GM12878 (cell line): Measurements from ENCODE around the gene N4BP2. TPM values are rescaled to one million over a fixed set of nuclear protein-coding genes. Genes with fewer than 3 reads are reported as not detected.

Experiments used
- ATAC-seq: fragments of 200-7000 bp; cut with Tn5 transposase; 3 replicates; pipeline ENCODE4 v1.9.1; 2020; ENCODE audit warnings: mild to moderate bottlenecking, moderate library complexity
- BruUV-seq: library from RNA; stranded (reverse); fragments of 400-500 nt; replicated peaks from 2 replicates; lab custom pipeline; 2021; lab: Mats Ljungman, UMichigan
- CTCF ChIA-PET: fragments of 300-600 bp; sonication (Branson Sonifier 250); formaldehyde crosslinking; extraction: SDS; loops from one replicate; lab custom pipeline; 2021; ENCODE audit warnings: inconsistent platforms; lab: Yijun Ruan, JAX
- POLR2A ChIA-PET: fragments of 350-600 bp; formaldehyde crosslinking; extraction: SDS; loops from one replicate; lab custom pipeline; 2021; ENCODE audit warnings: inconsistent platforms; lab: Charles Lee
- RAD21 ChIA-PET: fragments of 300-600 bp; sonication (Branson Sonifier 250); formaldehyde crosslinking; loops from one replicate; lab custom pipeline; 2023; ENCODE audit warnings: antibody characterized with exemption; ENCODE audit not compliant: unreplicated experiment; lab: Charles Lee
- SMC1A ChIA-PET: fragments of 300-600 bp; sonication (Branson Sonifier 250); formaldehyde crosslinking; loops from one replicate; lab custom pipeline; 2023; ENCODE audit not compliant: unreplicated experiment, uncharacterized antibody; lab: Charles Lee
- DNase-seq: peaks from one replicate; pipeline ENCODE4 v3.0.0-alpha.2; 2011; ENCODE audit warnings: low read depth, low spot score
- FAIRE-seq: peaks from 3 replicates; lab custom pipeline; 2011; peaks lifted over from hg19 to GRCh38; lab: Jason Lieb, UNC
- H2AFZ ChIP-seq: 2 replicates; pipeline ENCODE4 v1.6.0; 2011; ENCODE audit warnings: low read depth, low read length, control low read depth; ENCODE audit not compliant: control insufficient read depth
- H3K27ac ChIP-seq: 2 replicates; pipeline ENCODE4 v1.5.1; 2011; ENCODE audit warnings: control low read depth; ENCODE audit not compliant: control insufficient read depth, insufficient read depth
- H3K27me3 ChIP-seq, 2 experiments: replicated peaks in 1 of 2; 2 replicates each; pipeline versions ENCODE4 v1.6.0 to v1.6.1; 2011; ENCODE audit warnings: low read length in 1 of 2; ENCODE audit not compliant: control insufficient read depth in 2 of 2, insufficient read depth in 2 of 2
- H3K36me3 ChIP-seq, 2 experiments: 2 replicates each; pipeline ENCODE4 v1.5.1; 2011; ENCODE audit warnings: low read length in 1 of 2; ENCODE audit not compliant: control insufficient read depth in 2 of 2, insufficient read depth in 2 of 2
- H3K4me1 ChIP-seq: 2 replicates; pipeline ENCODE4 v1.6.1; 2011; ENCODE audit warnings: mild to moderate bottlenecking, low read length, moderate library complexity, mixed read lengths; ENCODE audit not compliant: control insufficient read depth, insufficient read depth
- H3K4me2 ChIP-seq: 2 replicates; pipeline ENCODE4 v1.6.0; 2011; ENCODE audit warnings: control low read depth; ENCODE audit not compliant: control insufficient read depth, insufficient read depth
- H3K4me3 ChIP-seq: fragments of 200-600 bp; sonication (generic); 2 replicates; pipeline ENCODE4 v1.5.1; 2016
- H3K79me2 ChIP-seq: 2 replicates; pipeline ENCODE4 v1.6.0; 2011; ENCODE audit warnings: low read length; ENCODE audit not compliant: control insufficient read depth, insufficient read depth
- H3K9ac ChIP-seq: 2 replicates; pipeline ENCODE4 v1.8.0; 2011; ENCODE audit warnings: low read length, control low read depth, mixed read lengths; ENCODE audit not compliant: control insufficient read depth, insufficient read depth
- H3K9me3 ChIP-seq: replicated peaks from 3 replicates; pipeline ENCODE4 v1.5.1; 2011; ENCODE audit warnings: mild to moderate bottlenecking, low read length; ENCODE audit not compliant: control insufficient read depth, insufficient read depth
- H4K20me1 ChIP-seq: 2 replicates; pipeline ENCODE4 v1.6.0; 2011; ENCODE audit not compliant: control insufficient read depth, insufficient read depth
- CHD2 ChIP-seq: IDR thresholded peaks from 2 replicates; pipeline ENCODE4 v1.6.1; 2011; ENCODE audit warnings: low read depth, low read length, improper control_type of control experiment, borderline replicate concordance
- HDAC2 ChIP-seq: fragments of 200-600 bp; sonication (generic); IDR thresholded peaks from 2 replicates; pipeline ENCODE4 v1.6.1; 2017
- IKZF1 ChIP-seq: fragments of 450-650 bp; conservative IDR thresholded peaks from 2 replicates; pipeline ENCODE4 v1.6.1; 2017; ENCODE audit warnings: antibody characterized with exemption, mild to moderate bottlenecking
- NFXL1 ChIP-seq: fragments of 450-650 bp; IDR thresholded peaks from 2 replicates; pipeline ENCODE4 v1.6.1; 2017; ENCODE audit warnings: antibody characterized with exemption, mild to moderate bottlenecking, borderline replicate concordance
- RUNX3 ChIP-seq: IDR thresholded peaks from 2 replicates; pipeline ENCODE4 v1.6.1; 2012; ENCODE audit warnings: low read length, inconsistent platforms
- WGBS: methylation state at CpG from one replicate; pipeline ENCODE4 v1.1.6; 2016; ENCODE audit warnings: low lambda C conversion rate; ENCODE audit not compliant: insufficient replicate concordance, insufficient coverage; ENCODE audit errors: missing lambda C conversion rate; 5-methylcytosine and 5-hydroxymethylcytosine counted together
- in situ Hi-C: fragments of 300-500 bp; cut with MboI; formaldehyde crosslinking; loops from 9 replicates; pipeline ENCODE4 v1.14.3; 2018; ENCODE audit warnings: mixed read lengths
- intact Hi-C: fragments of 100-400 bp; cut with micrococcal nuclease; formaldehyde crosslinking; loops from one replicate; pipeline ENCODE4 v1.14.2; 2022; ENCODE audit not compliant: unreplicated experiment
- polyA plus RNA-seq, 11 experiments: library from polyadenylated mRNA; depleted of rRNA in 4 of 11; unstranded in 6 of 11; stranded (reverse) in 5 of 11; fragments of >200 nt; fragmentation: Nextera tagmentation in 4 of 11; fragmentation: Illumina TruSeq in 1 of 11; extraction: Ambion mirVana in 4 of 11; extraction: Trizol in 1 of 11; gene quantifications; 1 replicate in 1 of 11; 2 replicates in 10 of 11; pipeline versions ENCODE4 v1.2.1 to v1.2.3, GENCODE V29; 2011 to 2016; ENCODE audit warnings: inconsistent platforms in 2 of 11, missing spikeins in 2 of 11, low read depth in 1 of 11
- total RNA-seq, 4 experiments: library from RNA; depleted of rRNA in 3 of 4; stranded (reverse); fragments of >200 nt in 3 of 4; fragmentation: Illumina TruSeq in 1 of 4; extraction: Trizol in 1 of 4; gene quantifications; 2 replicates each; pipeline versions ENCODE4 v1.2.1 to v1.2.3, GENCODE V29; 2013 to 2021
- TF ChIP-seq, protein P1 (sequence below): fragments of 450-650 bp; formaldehyde crosslinking; IDR thresholded peaks from 2 replicates; pipeline ENCODE4 v1.4.0; 2022; ENCODE audit warnings: mild to moderate bottlenecking, moderate library complexity
- TF ChIP-seq, protein P2 (sequence below): fragments of 150-350 bp; IDR thresholded peaks from 2 replicates; pipeline ENCODE4 v1.6.1; 2016; ENCODE audit warnings: low read depth, low read length
- TF ChIP-seq, protein P3 (sequence below): fragments of 450-650 bp; formaldehyde crosslinking; IDR thresholded peaks from 2 replicates; pipeline ENCODE4 v1.5.0; 2022; ENCODE audit warnings: mild to moderate bottlenecking, missing genetic modification characterization

The N4BP2 gene
- total and polyA plus RNA-seq, 10 of the 15 experiments (the other 5 are each of a cell fraction or from before 2014, with no cell fraction given): 2.3 to 18.7 (median 10.0) TPM

DNA sequence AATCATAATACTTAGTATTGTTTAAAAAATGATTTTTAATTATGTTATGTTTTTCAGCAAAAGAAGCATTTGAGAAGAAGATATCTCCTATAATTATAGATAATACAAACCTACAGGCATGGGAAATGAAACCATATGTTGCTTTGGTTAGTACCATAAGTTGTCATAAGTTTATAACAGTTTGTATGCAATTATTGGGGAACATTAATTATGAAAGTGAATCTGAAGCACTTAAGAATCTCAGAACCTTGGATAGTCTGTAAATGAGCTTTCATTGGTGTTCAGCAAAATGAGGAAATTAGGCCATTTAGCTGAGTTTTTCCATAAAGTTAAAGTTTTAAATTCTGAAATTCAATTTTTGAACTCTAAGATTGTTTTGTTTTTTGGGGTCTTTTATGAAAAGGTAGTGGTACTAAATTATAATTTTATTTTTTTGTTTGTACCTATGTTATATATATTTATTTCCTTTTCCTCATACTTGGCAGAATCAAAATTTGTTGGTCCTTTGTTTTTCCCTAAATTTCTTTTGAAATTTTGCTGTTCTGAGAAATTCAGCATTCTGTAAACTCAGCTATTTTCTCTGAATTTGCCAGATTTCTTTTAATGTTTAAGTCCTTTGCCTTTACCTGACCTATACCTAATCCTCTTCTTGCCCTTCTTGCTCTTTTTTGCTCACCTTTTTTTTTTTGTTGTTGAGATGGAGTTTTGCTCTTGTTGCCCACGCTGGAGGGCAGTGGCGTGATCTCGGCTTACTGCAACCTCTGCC lies 55.6 kb downstream of the N4BP2 start (continued):
- TF ChIP-seq, protein P1, sequence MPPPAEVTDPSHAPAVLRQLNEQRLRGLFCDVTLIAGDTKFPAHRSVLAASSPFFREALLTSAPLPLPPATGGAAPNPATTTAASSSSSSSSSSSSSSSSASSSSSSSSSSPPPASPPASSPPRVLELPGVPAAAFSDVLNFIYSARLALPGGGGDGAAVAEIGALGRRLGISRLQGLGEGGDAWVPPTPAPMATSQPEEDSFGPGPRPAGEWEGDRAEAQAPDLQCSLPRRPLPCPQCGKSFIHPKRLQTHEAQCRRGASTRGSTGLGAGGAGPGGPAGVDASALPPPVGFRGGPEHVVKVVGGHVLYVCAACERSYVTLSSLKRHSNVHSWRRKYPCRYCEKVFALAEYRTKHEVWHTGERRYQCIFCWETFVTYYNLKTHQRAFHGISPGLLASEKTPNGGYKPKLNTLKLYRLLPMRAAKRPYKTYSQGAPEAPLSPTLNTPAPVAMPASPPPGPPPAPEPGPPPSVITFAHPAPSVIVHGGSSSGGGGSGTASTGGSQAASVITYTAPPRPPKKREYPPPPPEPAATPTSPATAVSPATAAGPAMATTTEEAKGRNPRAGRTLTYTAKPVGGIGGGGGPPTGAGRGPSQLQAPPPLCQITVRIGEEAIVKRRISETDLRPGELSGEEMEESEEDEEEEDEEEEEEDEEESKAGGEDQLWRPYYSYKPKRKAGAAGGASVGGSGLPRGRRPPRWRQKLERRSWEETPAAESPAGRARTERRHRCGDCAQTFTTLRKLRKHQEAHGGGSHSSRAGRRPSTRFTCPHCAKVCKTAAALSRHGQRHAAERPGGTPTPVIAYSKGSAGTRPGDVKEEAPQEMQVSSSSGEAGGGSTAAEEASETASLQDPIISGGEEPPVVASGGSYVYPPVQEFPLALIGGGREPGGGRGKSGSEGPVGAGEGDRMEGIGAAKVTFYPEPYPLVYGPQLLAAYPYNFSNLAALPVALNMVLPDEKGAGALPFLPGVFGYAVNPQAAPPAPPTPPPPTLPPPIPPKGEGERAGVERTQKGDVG (CRISPR knock-in tag): no peak

DNA sequence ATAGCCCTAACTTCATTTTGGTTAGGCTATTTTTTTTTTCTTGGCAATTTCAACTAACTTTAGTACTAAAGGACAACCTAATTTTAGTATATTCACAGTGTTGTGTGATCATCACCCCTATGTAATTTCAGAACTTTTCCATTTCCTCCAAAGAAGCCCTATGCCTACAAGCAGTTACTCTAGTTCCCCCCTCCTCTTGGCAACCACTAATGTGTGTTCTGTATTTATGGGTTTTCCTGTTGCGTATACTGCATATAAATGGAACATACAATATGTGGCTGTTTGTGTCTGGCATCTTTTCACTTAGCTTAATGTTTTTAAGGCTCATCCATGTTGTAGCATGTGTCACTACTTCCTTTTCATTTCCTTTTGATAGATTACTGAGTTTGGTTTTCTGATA lies 57.6 kb downstream of the N4BP2 start:
- WGBS: 95% methylated on average over 1 of the region's 1 CpG

More for the DNA sequence above, 57.6 kb downstream of the N4BP2 start:
- POLR2A ChIA-PET: no interaction called here
- Histone ChIP-seq H3K4me1 (no peaks in the 10 kb centered on the region), H3K36me3 (peaks cover 0 to 2% of the 10 kb centered on the region in 2 experiments; a peak in 1 of 4 replicates), H2AFZ (no peak overlapping the region), H3K9me3 (no peaks in the 10 kb centered on the region; the same call in 2 of the 3 replicates), H3K79me2 (no peaks in the 10 kb centered on the region), H3K9ac (no peak overlapping the region), H3K27me3 (no peaks in the 10 kb centered on the region), H4K20me1 (no peaks in the 10 kb centered on the region), H3K4me2 (no peak overlapping the region), H3K27ac (no peak overlapping the region), H3K4me3 (no peak overlapping the region)
- intact Hi-C loops (no loop called here), in situ Hi-C loops (no loop called here)
- no peak for FAIRE-seq
- SMC1A ChIA-PET: no interaction called here
- CTCF ChIA-PET: interaction anchor here (1.5 kb wide), 1 partner anchor 8 kb away, joined by 3 read pairs; no protein-coding TSS in a partner anchor
- BruUV-seq: no TSS peak
- no peak for DNase-seq
- TF ChIP-seq NFXL1 (no peak), RUNX3 (no peak), CHD2 (no peak), HDAC2 (no peak), IKZF1 (no peak)
- TF ChIP-seq, protein P2, sequence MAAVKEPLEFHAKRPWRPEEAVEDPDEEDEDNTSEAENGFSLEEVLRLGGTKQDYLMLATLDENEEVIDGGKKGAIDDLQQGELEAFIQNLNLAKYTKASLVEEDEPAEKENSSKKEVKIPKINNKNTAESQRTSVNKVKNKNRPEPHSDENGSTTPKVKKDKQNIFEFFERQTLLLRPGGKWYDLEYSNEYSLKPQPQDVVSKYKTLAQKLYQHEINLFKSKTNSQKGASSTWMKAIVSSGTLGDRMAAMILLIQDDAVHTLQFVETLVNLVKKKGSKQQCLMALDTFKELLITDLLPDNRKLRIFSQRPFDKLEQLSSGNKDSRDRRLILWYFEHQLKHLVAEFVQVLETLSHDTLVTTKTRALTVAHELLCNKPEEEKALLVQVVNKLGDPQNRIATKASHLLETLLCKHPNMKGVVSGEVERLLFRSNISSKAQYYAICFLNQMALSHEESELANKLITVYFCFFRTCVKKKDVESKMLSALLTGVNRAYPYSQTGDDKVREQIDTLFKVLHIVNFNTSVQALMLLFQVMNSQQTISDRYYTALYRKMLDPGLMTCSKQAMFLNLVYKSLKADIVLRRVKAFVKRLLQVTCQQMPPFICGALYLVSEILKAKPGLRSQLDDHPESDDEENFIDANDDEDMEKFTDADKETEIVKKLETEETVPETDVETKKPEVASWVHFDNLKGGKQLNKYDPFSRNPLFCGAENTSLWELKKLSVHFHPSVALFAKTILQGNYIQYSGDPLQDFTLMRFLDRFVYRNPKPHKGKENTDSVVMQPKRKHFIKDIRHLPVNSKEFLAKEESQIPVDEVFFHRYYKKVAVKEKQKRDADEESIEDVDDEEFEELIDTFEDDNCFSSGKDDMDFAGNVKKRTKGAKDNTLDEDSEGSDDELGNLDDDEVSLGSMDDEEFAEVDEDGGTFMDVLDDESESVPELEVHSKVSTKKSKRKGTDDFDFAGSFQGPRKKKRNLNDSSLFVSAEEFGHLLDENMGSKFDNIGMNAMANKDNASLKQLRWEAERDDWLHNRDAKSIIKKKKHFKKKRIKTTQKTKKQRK: no peak
- TF ChIP-seq, protein P3, sequence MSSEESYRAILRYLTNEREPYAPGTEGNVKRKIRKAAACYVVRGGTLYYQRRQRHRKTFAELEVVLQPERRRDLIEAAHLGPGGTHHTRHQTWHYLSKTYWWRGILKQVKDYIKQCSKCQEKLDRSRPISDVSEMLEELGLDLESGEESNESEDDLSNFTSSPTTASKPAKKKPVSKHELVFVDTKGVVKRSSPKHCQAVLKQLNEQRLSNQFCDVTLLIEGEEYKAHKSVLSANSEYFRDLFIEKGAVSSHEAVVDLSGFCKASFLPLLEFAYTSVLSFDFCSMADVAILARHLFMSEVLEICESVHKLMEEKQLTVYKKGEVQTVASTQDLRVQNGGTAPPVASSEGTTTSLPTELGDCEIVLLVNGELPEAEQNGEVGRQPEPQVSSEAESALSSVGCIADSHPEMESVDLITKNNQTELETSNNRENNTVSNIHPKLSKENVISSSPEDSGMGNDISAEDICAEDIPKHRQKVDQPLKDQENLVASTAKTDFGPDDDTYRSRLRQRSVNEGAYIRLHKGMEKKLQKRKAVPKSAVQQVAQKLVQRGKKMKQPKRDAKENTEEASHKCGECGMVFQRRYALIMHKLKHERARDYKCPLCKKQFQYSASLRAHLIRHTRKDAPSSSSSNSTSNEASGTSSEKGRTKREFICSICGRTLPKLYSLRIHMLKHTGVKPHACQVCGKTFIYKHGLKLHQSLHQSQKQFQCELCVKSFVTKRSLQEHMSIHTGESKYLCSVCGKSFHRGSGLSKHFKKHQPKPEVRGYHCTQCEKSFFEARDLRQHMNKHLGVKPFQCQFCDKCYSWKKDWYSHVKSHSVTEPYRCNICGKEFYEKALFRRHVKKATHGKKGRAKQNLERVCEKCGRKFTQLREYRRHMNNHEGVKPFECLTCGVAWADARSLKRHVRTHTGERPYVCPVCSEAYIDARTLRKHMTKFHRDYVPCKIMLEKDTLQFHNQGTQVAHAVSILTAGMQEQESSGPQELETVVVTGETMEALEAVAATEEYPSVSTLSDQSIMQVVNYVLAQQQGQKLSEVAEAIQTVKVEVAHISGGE (CRISPR knock-in tag): no peak
- RAD21 ChIA-PET: no interaction called here
- ATAC-seq: no peak
